ENCODE results near the gene ZNF367. TPM values are rescaled to one million over a fixed set of nuclear protein-coding genes. Genes with fewer than 3 reads are reported as not detected.

The ZNF367 gene
- total and polyA plus RNA-seq, 2 donors (not counting 3 experiments of a cell fraction or from before 2014, with no cell fraction given), result 1.7 to 10.0 TPM

DNA sequence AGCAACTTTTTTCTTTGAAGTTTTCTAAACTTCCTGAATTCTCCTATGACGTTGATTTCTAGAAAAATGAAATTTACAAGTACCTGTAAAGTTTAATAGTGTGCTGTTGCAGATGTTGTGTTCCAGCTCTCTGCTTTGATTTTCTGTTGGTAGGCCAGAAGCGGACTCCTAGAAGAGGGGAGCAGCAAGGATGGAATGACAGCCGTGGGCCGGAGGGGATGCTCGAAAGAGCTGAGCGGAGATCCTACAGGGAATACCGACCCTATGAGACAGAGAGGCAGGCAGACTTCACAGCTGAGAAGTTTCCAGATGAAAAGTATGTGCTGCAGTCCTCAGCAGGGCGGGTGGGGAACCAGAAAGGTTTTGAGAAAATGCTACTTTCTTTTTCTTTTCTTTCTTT is 40.1 kb upstream of the ZNF367 start:
- dilution Hi-C loops (cut with MboI; ENCODE audit: extremely low pct_ligation_motif_present, low sequenced_read_pairs), result no loop called here
- no peaks in the 10 kb centered on the region for H4K20me1 ChIP-seq (replicated peaks; ENCODE audit: control insufficient read depth, extremely low read depth, insufficient read depth, low read length)
- H3K4me1 ChIP-seq (ENCODE audit: control insufficient read depth, extremely low read depth, insufficient read depth, low read length), result no peaks in the 10 kb centered on the region
- peaks cover 3% of the 10 kb centered on the region for H3K79me2 ChIP-seq (ENCODE audit: control insufficient read depth, insufficient read depth, low read length)
- no peaks in the 10 kb centered on the region for H3K36me3 ChIP-seq (ENCODE audit: control insufficient read depth in 2 of 2, extremely low read depth in 1 of 2, insufficient read depth in 2 of 2, low read length in 2 of 2)
- no peaks in the 10 kb centered on the region for H3K27me3 ChIP-seq (ENCODE audit: control insufficient read depth in 2 of 2, insufficient read depth in 2 of 2, low read length in 2 of 2)
- H3K4me3 ChIP-seq (replicated peaks in 1 of 3; ENCODE audit: insufficient read depth in 1 of 3, low read depth in 1 of 3, low read length in 3 of 3), result no peak overlapping the region
- no TSS peak for BruUV-seq (replicated peaks)
- no peak for FAIRE-seq
- H3K9me1 ChIP-seq (replicated peaks; ENCODE audit: control insufficient read depth, extremely low read depth, insufficient read depth, low read length), result no peaks in the 10 kb centered on the region
- no peak overlapping the region for H2AFZ ChIP-seq (ENCODE audit: low read depth, low read length)
- intact Hi-C loops (cut with micrococcal nuclease), result no loop called here
- no peak overlapping the region for H3K9ac ChIP-seq (replicated peaks; ENCODE audit: extremely low read depth, insufficient read depth, low read length)
- H3K27ac ChIP-seq (ENCODE audit: insufficient read depth, low read depth, low read length), result no peak overlapping the region
- POLR2A ChIA-PET, result interaction anchor here (0.7 kb wide), 1 partner anchor 8 kb away, joined by 3 read pairs; no protein-coding TSS in a partner anchor
- no peak overlapping the region for H3K4me2 ChIP-seq (ENCODE audit: insufficient read depth, low read length)
- CTCF ChIA-PET, result interaction anchor here (0.9 kb wide), 1 partner anchor 141 kb away, joined by 3 read pairs; no protein-coding TSS in a partner anchor
- H3K9me3 ChIP-seq (replicated peaks; ENCODE audit: control insufficient read depth, insufficient read depth, low read length), result no peaks in the 10 kb centered on the region
- DNase-seq (ENCODE audit: low read depth, low spot score), result no peak
- TF ChIP-seq EZH2 (IDR thresholded peaks at IDR 0.05; ENCODE audit: borderline replicate concordance, low read depth, low read length, severe bottlenecking) (no peak), POLR2AphosphoS5 (IDR thresholded peaks at IDR 0.05; ENCODE audit: insufficient read depth, low read depth, low read length) (no peak), POLR2A (IDR thresholded peaks at IDR 0.05; ENCODE audit: low read depth, low read length) (no peak), GATA2 (IDR thresholded peaks at IDR 0.05; ENCODE audit: insufficient read depth, insufficient read length, low read depth, low read length) (no peak)

DNA sequence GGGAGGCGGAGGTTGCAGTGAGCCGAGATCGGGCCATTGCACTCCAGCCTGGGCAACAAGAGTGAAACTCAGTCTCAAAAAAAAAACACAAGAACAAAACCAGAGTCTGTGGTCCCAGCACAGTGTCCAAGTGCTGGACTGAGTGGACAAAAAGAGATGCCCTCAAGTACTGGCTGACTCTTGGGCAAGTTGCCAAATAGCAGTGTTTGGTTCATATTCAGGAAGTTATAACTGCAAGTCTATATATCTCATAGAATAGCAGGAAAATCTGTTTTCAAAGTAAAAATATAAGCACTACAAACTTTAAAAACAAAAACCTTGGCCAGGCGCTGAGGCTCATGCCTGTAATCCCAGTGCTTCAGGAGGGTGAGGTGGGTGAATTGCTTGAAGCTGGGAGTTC is 39.1 kb upstream of the ZNF367 start:
- Histone ChIP-seq H3K27ac (ENCODE audit: insufficient read depth, low read depth, low read length) (no peak overlapping the region), H4K20me1 (replicated peaks; ENCODE audit: control insufficient read depth, extremely low read depth, insufficient read depth, low read length) (no peaks in the 10 kb centered on the region), H2AFZ (ENCODE audit: low read depth, low read length) (no peak overlapping the region), H3K79me2 (ENCODE audit: control insufficient read depth, insufficient read depth, low read length) (peaks cover 3% of the 10 kb centered on the region), H3K9ac (replicated peaks; ENCODE audit: extremely low read depth, insufficient read depth, low read length) (no peak overlapping the region), H3K4me1 (ENCODE audit: control insufficient read depth, extremely low read depth, insufficient read depth, low read length) (no peaks in the 10 kb centered on the region), H3K4me2 (ENCODE audit: insufficient read depth, low read length) (no peak overlapping the region), H3K9me3 (replicated peaks; ENCODE audit: control insufficient read depth, insufficient read depth, low read length) (no peaks in the 10 kb centered on the region), H3K4me3 (replicated peaks in 1 of 3; ENCODE audit: insufficient read depth in 1 of 3, low read depth in 1 of 3, low read length in 3 of 3) (no peak overlapping the region), H3K27me3 (ENCODE audit: control insufficient read depth in 2 of 2, insufficient read depth in 2 of 2, low read length in 2 of 2) (no peaks in the 10 kb centered on the region), H3K9me1 (replicated peaks; ENCODE audit: control insufficient read depth, extremely low read depth, insufficient read depth, low read length) (no peaks in the 10 kb centered on the region), H3K36me3 (ENCODE audit: control insufficient read depth in 2 of 2, extremely low read depth in 1 of 2, insufficient read depth in 2 of 2, low read length in 2 of 2) (no peaks in the 10 kb centered on the region)
- ChIA-PET POLR2A (no interaction called here), CTCF (interaction anchor here (0.8 to 0.9 kb wide), 2 partner anchors 225 to 240 kb away, joined by 3 read pairs; no protein-coding TSS in a partner anchor)
- DNase-seq (ENCODE audit: low read depth, low spot score) (peak; percentile 66), FAIRE-seq (no peak)
- intact Hi-C loops (cut with micrococcal nuclease) (no loop called here), dilution Hi-C loops (cut with MboI; ENCODE audit: extremely low pct_ligation_motif_present, low sequenced_read_pairs) (no loop called here)
- BruUV-seq (replicated peaks), result no TSS peak
- no peak for TF ChIP-seq FOS (IDR thresholded peaks at IDR 0.05; ENCODE audit: borderline replicate concordance, insufficient read depth, low read length)
- no peak for TF ChIP-seq MYC (IDR thresholded peaks at IDR 0.05; ENCODE audit: low read depth, low read length)
- TF ChIP-seq, protein P1, sequence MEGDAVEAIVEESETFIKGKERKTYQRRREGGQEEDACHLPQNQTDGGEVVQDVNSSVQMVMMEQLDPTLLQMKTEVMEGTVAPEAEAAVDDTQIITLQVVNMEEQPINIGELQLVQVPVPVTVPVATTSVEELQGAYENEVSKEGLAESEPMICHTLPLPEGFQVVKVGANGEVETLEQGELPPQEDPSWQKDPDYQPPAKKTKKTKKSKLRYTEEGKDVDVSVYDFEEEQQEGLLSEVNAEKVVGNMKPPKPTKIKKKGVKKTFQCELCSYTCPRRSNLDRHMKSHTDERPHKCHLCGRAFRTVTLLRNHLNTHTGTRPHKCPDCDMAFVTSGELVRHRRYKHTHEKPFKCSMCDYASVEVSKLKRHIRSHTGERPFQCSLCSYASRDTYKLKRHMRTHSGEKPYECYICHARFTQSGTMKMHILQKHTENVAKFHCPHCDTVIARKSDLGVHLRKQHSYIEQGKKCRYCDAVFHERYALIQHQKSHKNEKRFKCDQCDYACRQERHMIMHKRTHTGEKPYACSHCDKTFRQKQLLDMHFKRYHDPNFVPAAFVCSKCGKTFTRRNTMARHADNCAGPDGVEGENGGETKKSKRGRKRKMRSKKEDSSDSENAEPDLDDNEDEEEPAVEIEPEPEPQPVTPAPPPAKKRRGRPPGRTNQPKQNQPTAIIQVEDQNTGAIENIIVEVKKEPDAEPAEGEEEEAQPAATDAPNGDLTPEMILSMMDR (IDR thresholded peaks at IDR 0.05; ENCODE audit: extremely low read depth in 1 of 2, insufficient read depth in 1 of 2, low read depth in 1 of 2, low read length in 2 of 2), result no peak
- no peak for TF ChIP-seq GATA2 (IDR thresholded peaks at IDR 0.05; ENCODE audit: insufficient read depth, insufficient read length, low read depth, low read length)
- no peak for TF ChIP-seq EZH2 (IDR thresholded peaks at IDR 0.05; ENCODE audit: borderline replicate concordance, low read depth, low read length, severe bottlenecking)
- TF ChIP-seq POLR2AphosphoS5 (IDR thresholded peaks at IDR 0.05; ENCODE audit: insufficient read depth, low read depth, low read length), result no peak
- TF ChIP-seq JUN (IDR thresholded peaks at IDR 0.05; ENCODE audit: borderline replicate concordance, insufficient read depth, insufficient read length, low read depth), result no peak
- no peak for TF ChIP-seq POLR2A (IDR thresholded peaks at IDR 0.05; ENCODE audit: low read depth, low read length)
- TF ChIP-seq, protein P2, sequence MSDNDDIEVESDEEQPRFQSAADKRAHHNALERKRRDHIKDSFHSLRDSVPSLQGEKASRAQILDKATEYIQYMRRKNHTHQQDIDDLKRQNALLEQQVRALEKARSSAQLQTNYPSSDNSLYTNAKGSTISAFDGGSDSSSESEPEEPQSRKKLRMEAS (IDR thresholded peaks at IDR 0.05; ENCODE audit: insufficient read depth, insufficient read length), result no peak

Measured in endothelial cell of umbilical vein (primary cell).